Measurements from ENCODE around the gene SPECC1L.

DNA sequence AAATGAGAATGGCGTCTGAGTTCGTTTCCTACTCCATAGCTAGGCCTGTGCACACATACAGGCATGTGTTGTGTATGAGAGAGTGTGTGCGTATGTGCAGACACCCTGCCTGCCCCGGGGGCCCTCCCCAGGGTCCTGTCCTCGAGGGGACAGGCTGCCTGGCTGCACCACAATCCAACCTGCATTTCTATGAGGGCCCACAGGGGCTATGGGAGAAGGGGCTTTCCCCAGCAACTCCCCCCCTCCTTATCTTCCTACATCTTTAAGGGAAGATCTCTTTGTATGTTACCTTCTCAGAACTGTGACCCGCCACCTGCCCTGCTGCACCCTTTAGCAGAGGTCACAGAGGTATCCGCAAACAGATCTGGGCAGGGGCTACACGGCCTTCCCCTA is 171.7 kb downstream of the SPECC1L start:
- TF ChIP-seq EZH2 (IDR thresholded peaks at IDR 0.05; ENCODE audit: insufficient read depth, poor library complexity, severe bottlenecking) (no peak), EZH2phosphoT487 (IDR thresholded peaks at IDR 0.05; ENCODE audit: insufficient read depth, low read depth) (no peak)

Data from GM23248 (cell line).